Measurements from ENCODE around the gene NLGN2. TPM values are rescaled to one million over a fixed set of nuclear protein-coding genes. Genes with fewer than 3 reads are reported as not detected.

Gene NLGN2
- total and polyA plus RNA-seq, 2 of the 8 experiments (the other 6 are each of a cell fraction or from before 2014, with no cell fraction given), result 21.2 to 62.8 TPM

DNA sequence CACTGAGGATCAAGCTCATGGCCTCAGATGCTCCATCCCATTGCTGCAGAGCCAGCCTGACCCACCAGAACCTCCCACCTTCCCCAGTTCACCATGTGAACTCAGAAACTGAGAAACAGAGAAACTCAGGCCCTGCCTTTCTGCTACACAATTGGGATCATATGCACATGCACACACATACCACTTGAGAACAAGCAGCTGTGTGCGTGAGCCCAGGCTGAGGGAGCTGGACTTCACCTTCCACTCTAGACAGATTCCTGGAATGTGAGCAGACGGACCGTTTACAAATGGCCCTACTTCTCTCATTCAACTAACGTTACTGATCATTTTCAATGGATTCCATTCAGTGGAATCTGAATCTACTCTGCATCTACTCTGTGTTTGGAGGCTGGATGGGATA, 16.0 kb downstream of the NLGN2 start (continued):
- TF ChIP-seq CHD7 (IDR thresholded peaks at IDR 0.05; ENCODE audit: insufficient replicate concordance, low read length) (no peak), KDM4A (IDR thresholded peaks at IDR 0.05; ENCODE audit: low read depth, low read length, severe bottlenecking) (no peak), ATF3 (IDR thresholded peaks at IDR 0.05; ENCODE audit: insufficient read depth, low read depth, low read length) (no peak), CTBP2 (IDR thresholded peaks at IDR 0.05; ENCODE audit: borderline replicate concordance, insufficient read depth, insufficient read length, low read length) (no peak)
